ENCODE measurements around the gene GMPR2. TPM values are rescaled to one million over a fixed set of nuclear protein-coding genes. Genes with fewer than 3 reads are reported as not detected.

Gene GMPR2
- 72.7 and 109 TPM in 2 replicates for total RNA-seq (ENCODE audit: low replicate concordance)

DNA sequence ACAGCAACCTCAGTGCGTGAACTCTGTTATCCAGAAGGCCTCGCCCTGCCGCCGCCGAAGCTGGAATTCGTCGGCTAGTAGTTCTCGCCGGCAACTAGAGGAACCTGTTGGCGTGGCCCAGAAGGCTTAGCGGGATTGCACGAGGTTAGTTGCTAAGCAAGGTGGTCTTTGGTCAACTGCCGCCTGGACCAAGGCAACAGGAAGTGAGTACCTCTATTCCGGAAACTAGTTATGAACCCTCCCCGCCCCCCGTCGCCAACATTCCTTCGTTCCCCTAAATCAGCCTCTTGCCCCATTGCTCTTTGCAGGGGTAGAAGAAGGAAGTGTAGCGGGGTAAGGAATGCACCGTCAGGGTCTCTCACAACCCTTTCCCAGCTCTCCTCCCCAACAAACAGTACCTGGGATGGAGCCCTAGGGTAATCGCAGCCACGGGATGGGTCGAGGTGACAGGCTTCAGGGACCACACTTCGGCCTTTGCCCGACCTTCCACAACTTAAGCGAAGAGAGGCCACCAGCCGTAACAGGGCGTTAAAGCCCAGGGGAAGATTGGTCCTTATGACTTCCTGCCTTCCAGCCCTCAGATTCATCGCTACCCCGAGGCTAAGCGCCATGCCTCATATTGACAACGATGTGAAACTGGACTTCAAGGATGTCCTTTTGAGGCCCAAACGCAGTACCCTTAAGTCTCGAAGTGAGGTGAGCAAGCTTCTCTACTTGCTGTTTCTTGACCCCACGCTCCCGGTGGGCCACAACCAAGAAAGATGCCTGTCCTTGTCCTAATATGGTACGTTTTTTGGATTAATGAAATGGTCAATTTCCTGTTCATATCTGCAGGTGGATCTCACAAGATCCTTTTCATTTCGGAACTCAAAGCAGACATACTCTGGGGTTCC, at the start of gene GMPR2:
GMPR2 (plus strand) TSS at position 285 of the 893 bp plus-strand sequence; CDS start at position 610, 325 bp downstream.

DNA sequence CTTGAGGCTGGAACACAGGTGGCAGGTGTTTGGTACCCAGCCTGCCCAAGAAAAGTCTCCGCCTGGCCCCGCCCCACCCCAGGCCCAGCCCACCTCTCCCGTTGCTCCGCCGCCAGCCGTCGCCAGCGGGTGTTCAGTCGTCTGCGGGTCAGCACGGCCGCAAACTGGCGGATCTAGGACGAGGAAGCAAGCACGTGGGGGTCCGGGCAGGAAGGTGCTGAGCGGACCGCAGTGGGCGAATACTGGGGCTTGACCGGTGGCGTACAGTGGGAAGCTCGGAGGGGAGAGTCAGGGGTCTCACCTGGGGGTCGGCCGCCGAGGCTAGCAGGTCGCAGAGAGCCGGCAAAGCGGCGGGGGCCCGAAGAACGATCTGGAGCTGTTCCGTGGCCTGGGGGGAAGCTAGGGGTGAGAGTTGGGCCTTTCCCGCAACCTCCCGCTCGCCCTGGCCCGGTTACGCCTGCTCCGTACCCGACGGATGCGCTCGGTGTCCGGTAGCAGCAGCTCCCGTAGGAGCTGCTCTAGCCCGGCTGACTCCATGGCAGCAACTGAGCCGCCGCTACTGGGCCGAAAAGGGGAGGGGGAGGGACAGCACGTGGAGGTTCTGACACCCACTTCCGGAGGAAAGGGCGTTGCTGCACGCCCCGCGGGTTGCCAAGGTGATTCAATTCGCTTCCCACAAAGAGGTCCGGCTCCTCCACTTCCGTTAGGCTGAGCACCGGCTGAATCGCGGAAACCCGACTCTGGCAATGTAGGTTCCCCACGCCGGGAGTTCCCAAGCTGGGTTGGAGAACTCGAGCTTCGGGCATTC, 44.3 kb upstream of the GMPR2 start, which contains the start of gene IPO4:
IPO4 (minus strand) TSS at position 566 of the 808 bp plus-strand sequence; CDS start at position 537, 29 bp downstream.

DNA sequence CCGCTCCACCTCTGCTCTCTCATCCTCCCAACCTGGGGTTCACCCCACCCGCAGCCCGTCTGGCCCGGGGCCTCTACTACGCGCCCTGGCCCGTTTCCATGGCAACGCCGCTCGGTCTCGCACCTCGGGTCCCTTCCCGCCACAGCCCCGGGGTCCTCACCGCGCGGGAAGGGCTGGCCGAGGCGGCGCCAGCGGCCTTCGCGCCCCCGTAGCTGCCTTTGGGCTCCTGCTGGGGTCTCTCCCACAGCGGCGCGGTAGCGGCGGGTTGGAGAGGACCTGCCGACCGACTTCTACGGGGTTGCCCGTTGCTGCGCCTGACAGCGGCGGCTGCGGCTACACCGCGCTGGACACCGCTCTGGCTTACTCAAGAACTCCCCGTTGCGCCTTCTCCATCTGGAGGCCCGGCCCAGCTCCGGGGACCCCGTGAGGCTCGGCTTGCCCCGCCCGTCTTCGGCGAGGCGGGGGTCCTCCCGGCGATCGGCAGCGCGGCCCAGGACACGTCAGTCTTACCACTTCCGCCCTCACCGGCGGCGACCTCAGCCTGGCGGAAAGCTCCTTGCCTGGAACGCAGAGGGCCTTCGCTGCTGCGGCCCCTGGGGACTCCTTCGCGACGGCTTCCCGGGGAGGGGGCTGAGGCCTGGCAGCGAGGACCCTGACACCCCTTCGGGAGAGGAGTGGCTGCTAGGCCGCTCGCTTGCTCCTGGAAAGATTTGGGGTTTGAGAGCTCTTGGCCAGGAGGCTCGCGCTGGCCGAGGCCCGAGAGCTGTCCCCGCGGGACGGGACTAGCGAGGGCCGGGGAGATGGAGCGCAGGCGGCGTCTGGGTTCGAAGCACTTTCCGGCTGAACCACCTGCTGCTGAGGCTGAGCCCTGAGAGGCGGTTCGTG, 37.3 kb upstream of the GMPR2 start, which contains the start of gene TM9SF1:
TM9SF1 (minus strand) TSS at position 256 of the 885 bp plus-strand sequence. CDS start 422 bp downstream, outside the sequence.

DNA sequence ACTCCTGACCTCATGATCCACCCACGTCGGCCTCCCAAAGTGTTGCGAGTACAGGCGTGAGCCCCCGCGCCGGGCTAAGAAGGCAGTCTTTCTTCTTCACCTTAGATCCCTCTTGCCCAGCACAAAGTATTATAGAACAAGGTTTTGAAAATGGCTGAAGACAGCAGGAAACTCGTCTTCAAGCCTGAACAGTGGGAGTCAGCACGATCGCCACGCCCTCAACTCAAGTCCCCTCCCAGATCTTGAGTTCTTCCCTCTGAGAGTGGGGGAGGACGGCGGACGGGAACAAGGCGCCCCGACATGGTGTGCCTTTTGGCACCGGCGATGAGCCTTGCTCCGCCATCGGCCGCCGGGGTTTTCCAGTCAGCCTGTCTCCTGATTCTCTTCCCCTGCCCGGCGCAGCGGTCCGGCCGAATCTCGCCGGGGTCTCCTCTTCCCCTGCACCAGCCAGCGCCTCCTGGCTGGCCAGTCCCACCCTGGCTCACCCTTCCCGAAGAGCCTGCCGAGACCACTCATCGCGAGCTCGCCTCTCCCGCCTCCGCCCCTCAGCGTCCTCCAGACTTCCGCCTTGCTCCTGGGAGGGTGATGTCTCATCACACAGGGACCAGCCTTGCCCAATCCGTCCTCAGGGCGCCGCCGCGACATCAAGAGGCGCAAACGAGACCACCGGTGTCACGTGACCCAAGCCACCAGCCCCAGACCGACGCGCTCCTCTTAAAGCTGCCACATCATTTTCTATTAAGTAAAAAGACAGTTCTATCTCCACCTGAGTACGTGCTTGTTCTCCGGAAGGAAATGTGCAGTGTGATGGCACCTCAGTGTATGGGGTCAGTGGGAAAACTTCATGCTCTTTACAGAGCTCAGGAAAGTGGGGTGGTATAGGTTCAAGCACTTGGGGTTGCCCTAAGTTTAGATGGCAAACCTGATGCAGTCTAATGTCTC, 19.5 kb upstream of the GMPR2 start, which contains the start of gene CHMP4A:
CHMP4A (minus strand) TSS at position 565 of the 942 bp plus-strand sequence; CDS start at position 516, 49 bp downstream.

DNA sequence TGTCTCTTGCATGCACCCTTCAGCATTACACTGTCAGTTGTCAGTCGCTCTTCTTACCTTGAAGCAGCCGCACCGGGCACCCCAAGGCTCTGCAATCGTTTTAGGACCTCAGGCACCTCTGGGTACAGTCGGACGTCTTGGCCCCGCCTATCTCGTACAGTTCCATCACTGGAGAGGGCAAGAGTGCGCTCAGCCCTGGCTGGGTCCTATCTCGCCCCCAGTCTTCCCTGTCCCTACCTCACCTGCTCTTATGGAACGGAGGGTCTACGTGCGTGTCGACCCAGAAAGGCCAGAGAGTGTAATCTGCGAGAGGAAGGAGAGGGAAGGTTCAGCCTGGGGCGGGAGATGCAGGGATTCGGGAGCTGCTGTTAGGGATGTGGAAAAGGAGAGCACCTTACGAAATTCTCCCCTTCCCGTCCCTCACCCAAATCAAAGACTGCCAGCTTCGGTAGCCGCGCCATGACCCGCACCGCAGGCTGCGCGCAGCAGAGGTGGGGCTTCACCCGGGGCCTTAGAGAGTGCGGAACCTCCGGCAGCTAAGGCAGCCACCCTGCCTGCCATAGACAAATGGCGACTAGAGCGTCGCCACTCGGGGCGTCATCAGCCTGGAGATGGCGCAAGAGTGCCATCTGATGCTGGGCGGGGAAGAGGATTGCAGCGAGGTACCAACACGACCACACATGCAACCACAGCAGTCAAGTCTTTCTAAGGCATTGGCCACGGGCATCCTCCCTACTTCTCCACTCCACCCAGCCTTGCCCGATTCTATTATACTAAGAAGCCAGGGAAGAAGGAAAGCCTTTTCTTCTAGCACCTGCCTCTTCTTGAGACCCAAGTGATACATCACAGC, 17.0 kb upstream of the GMPR2 start, which contains the start of gene MDP1:
MDP1 (minus strand) TSS at position 572 of the 850 bp plus-strand sequence; CDS start at position 461, 111 bp downstream.

DNA sequence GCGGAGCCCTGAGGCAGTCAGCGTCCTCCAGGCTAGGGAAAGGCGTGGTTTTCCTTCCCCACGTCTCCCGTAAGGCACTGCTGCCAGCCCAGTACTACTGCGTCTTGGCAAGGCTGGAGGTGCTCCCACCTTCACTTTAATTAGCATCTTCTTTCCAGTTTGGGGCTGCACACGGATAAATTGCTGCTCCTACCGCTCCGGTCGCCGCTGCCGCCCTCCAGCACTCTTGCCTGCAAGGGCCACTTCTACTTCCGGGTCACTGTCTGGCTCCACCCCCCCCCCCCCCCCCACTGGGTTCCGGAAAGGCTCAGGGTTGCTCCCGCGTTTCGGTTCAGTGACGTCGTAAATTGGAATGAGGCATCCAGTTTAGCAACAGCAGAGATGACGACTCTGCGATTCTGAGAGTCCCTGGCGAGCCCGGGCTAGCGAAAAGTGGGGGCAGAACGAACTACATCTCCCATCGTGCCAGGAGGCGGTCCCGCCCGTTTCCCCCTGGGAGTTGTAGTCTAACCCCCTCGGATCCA, 546 bp upstream of the GMPR2 start, which contains the start of gene NEDD8:
NEDD8 (minus strand) TSS at position 247 of the 524 bp plus-strand sequence; CDS start at position 147, 100 bp downstream.

DNA sequence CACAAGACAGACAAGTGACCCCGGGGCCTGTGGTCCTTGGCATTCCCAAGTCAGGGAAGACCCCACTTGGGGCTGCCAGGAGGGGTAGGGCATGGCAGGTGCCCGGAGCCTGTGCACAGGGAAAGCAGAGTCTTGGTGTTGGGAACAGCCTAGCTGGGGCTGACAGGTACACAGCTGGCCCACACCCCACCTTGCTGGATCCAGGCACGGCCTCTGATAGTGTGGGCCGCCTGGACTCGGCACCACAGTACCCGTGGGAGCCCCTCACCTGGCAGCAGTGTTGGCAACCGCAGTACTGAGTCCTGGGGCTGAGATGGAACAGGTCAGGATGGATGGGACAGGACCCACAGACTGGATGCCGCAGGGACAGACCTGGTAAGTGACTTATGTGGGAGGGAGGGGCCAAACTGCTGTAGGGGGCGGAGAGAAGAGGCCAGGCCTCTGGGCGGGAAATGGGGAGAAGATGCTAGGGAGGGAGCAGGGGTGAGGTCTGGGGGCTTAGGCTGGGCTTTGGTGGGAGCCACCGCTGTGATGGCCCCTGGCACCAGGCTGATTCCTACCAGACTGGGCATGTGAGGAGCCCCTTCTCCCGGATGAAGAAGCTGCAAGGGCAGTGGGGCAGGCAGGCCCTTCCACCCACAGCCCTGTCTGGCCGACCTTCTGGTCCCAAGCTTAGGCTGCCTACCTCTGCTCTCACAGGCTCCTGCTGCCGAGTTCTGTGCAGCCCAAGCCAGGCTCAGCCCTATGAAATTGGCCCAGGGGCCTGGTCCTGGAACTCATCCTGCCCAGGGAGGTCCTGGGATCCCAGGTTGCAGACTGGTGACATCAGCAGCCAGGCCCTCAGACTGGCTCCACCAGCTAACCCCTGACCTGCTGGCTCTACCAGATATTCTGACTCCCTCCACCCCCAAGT, 30.3 kb downstream of the GMPR2 start, which contains the start of gene TGM1:
TGM1 (minus strand) TSS at position 357 of the 913 bp plus-strand sequence. CDS start 825 bp downstream, outside the sequence.

DNA sequence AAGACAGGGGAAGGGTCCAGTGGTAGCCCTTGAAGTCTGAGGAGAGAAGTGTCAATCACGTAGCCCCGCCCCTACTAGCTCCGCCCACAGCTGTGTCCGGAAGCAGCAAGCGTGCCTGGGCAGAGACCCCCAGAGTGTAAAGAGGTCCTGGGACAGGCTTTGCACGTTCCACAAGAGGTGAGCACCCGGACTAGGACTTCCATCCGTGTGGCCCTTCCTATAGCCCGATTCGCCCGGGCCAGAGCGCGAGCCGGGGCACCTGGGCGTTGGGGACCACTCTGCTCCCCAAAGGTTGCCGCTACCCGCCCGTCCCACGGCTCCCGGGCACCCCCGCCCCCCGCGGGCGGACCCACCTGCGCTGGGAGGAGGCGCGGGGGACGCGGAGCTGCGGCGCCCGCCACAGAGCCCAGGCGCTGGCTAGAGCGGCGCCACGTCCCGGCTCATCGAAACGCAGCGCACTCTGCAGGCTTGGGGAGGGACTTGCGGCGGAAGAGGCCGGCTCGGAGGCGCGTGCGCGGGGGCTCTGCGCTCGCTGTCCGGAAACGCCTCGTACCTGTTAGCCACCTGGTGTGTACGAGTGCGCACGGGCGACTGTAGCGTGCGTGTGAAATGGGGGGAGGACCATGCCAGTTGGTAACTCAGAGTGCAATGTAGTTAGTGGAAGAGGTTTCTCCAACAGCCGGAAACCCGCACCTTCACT, 38.6 kb downstream of the GMPR2 start, which contains the start of gene RABGGTA:
RABGGTA (minus strand) TSS at position 464 of the 700 bp plus-strand sequence. CDS start 482 bp downstream, outside the sequence.

Other genes with a start within 250 kb of the GMPR2 start
- 8.5 and 15.5 TPM in 2 replicates for gene DHRS4L2, start 244.0 kb upstream of the GMPR2 start, total RNA-seq (ENCODE audit: low replicate concordance)
- 0.08 TPM in 1 of 2 replicates, not detected in the other for gene CARMIL3, start 180.9 kb upstream of the GMPR2 start, total RNA-seq (ENCODE audit: low replicate concordance)
- gene CPNE6, start 161.4 kb upstream of the GMPR2 start, total RNA-seq (ENCODE audit: low replicate concordance): not detected in 2 replicates
- 13.3 and 44.0 TPM in 2 replicates for gene PCK2, start 138.6 kb upstream of the GMPR2 start, total RNA-seq (ENCODE audit: low replicate concordance)
- gene DCAF11, start 118.2 kb upstream of the GMPR2 start, total RNA-seq (ENCODE audit: low replicate concordance): 59.1 and 62.1 TPM in 2 replicates
- gene NRL, start 118.0 kb upstream of the GMPR2 start, total RNA-seq (ENCODE audit: low replicate concordance): 0.47 and 1.2 TPM in 2 replicates
- gene FITM1, start 102.3 kb upstream of the GMPR2 start, total RNA-seq (ENCODE audit: low replicate concordance): 0.23 TPM in 1 of 2 replicates, not detected in the other
- gene PSME1, start 96.7 kb upstream of the GMPR2 start, total RNA-seq (ENCODE audit: low replicate concordance): 55.3 and 80.6 TPM in 2 replicates
- gene EMC9, start 91.3 kb upstream of the GMPR2 start, total RNA-seq (ENCODE audit: low replicate concordance): 19.2 and 21.9 TPM in 2 replicates
- gene PSME2, start 86.3 kb upstream of the GMPR2 start, total RNA-seq (ENCODE audit: low replicate concordance): 28.2 and 87.8 TPM in 2 replicates
- gene RNF31, start 85.4 kb upstream of the GMPR2 start, total RNA-seq (ENCODE audit: low replicate concordance): 22.2 and 24.9 TPM in 2 replicates
- 68.4 and 96.8 TPM in 2 replicates for gene IRF9, start 71.7 kb upstream of the GMPR2 start, total RNA-seq (ENCODE audit: low replicate concordance)
- 0.12 and 0.83 TPM in 2 replicates for gene REC8, start 60.8 kb upstream of the GMPR2 start, total RNA-seq (ENCODE audit: low replicate concordance)
- gene IPO4, start 44.1 kb upstream of the GMPR2 start, total RNA-seq (ENCODE audit: low replicate concordance): 27.1 and 41.9 TPM in 2 replicates
- 42.9 and 55.9 TPM in 2 replicates for gene TM9SF1, start 37.5 kb upstream of the GMPR2 start, total RNA-seq (ENCODE audit: low replicate concordance)
- gene TSSK4, start 27.2 kb upstream of the GMPR2 start, total RNA-seq (ENCODE audit: low replicate concordance): 0.12 TPM in 1 of 2 replicates, not detected in the other
- gene CHMP4A, start 19.4 kb upstream of the GMPR2 start, total RNA-seq (ENCODE audit: low replicate concordance): 24.2 and 29.7 TPM in 2 replicates
- 10.8 and 18.3 TPM in 2 replicates for gene MDP1, start 16.9 kb upstream of the GMPR2 start, total RNA-seq (ENCODE audit: low replicate concordance)
- gene NEDD8, start 562 bp upstream of the GMPR2 start, total RNA-seq (ENCODE audit: low replicate concordance): 272 and 446 TPM in 2 replicates
- gene TINF2, start 9.7 kb downstream of the GMPR2 start, total RNA-seq (ENCODE audit: low replicate concordance): 38.3 and 42.2 TPM in 2 replicates
- 1.6 and 2.5 TPM in 2 replicates for gene TGM1, start 30.2 kb downstream of the GMPR2 start, total RNA-seq (ENCODE audit: low replicate concordance)
- gene RABGGTA, start 38.7 kb downstream of the GMPR2 start, total RNA-seq (ENCODE audit: low replicate concordance): 16.8 and 22.3 TPM in 2 replicates
- gene DHRS1, start 66.9 kb downstream of the GMPR2 start, total RNA-seq (ENCODE audit: low replicate concordance): 13.5 and 20.9 TPM in 2 replicates
- gene NOP9, start 66.9 kb downstream of the GMPR2 start, total RNA-seq (ENCODE audit: low replicate concordance): 14.4 and 17.4 TPM in 2 replicates
- gene CIDEB, start 75.0 kb downstream of the GMPR2 start, total RNA-seq (ENCODE audit: low replicate concordance): 0.08 and 3.3 TPM in 2 replicates
- gene LTB4R2, start 77.2 kb downstream of the GMPR2 start, total RNA-seq (ENCODE audit: low replicate concordance): 1.2 and 2.3 TPM in 2 replicates
- 0.75 and 6.3 TPM in 2 replicates for gene LTB4R, start 78.6 kb downstream of the GMPR2 start, total RNA-seq (ENCODE audit: low replicate concordance)
- 0.60 and 16.7 TPM in 2 replicates for gene ADCY4, start 102.1 kb downstream of the GMPR2 start, total RNA-seq (ENCODE audit: low replicate concordance)
- gene RIPK3, start 107.1 kb downstream of the GMPR2 start, total RNA-seq (ENCODE audit: low replicate concordance): 0.23 and 9.4 TPM in 2 replicates
- 18.4 and 77.3 TPM in 2 replicates for gene NFATC4, start 135.3 kb downstream of the GMPR2 start, total RNA-seq (ENCODE audit: low replicate concordance)
- 3.2 and 9.0 TPM in 2 replicates for gene NYNRIN, start 166.1 kb downstream of the GMPR2 start, total RNA-seq (ENCODE audit: low replicate concordance)
- gene CBLN3, start 196.7 kb downstream of the GMPR2 start, total RNA-seq (ENCODE audit: low replicate concordance): 1.6 and 7.4 TPM in 2 replicates
- 42.2 and 45.3 TPM in 2 replicates for gene KHNYN, start 197.0 kb downstream of the GMPR2 start, total RNA-seq (ENCODE audit: low replicate concordance)
- 4.4 and 11.3 TPM in 2 replicates for gene SDR39U1, start 209.8 kb downstream of the GMPR2 start, total RNA-seq (ENCODE audit: low replicate concordance)